MM.1S (cell line): ENCODE measurements around the gene PGBD1.

ENCODE experiments used
- DNase-seq: peaks from one replicate; pipeline ENCODE4 v3.0.0-alpha.2; 2015
- H2AFZ ChIP-seq: fragments of 300-600 bp; sonication (generic); 2 replicates; pipeline ENCODE4 v1.6.0; 2016; ENCODE audit warnings: antibody characterized with exemption, low read length
- H3F3A ChIP-seq: fragments of 300-600 bp; sonication (generic); 2 replicates; pipeline ENCODE4 v1.6.1; 2016; ENCODE audit warnings: mild to moderate bottlenecking, antibody characterized with exemption, low read length, moderate library complexity, mixed read lengths; ENCODE audit not compliant: insufficient read depth
- H3K27ac ChIP-seq: fragments of 300-600 bp; sonication (generic); 2 replicates; pipeline ENCODE4 v1.5.1; 2016; ENCODE audit warnings: mild to moderate bottlenecking, low read length
- H3K27me3 ChIP-seq: fragments of 300-600 bp; sonication (generic); replicated peaks from 2 replicates; pipeline ENCODE4 v1.6.0; 2016; ENCODE audit warnings: low read length; ENCODE audit not compliant: insufficient read depth
- H3K36me3 ChIP-seq: fragments of 300-600 bp; sonication (generic); replicated peaks from 2 replicates; pipeline ENCODE4 v1.6.1; 2016; ENCODE audit warnings: mild to moderate bottlenecking, low read length, mixed read lengths; ENCODE audit not compliant: insufficient read depth
- H3K4me1 ChIP-seq: fragments of 300-600 bp; sonication (generic); 2 replicates; pipeline ENCODE4 v1.6.1; 2016; ENCODE audit warnings: low read length, mixed read lengths
- H3K4me2 ChIP-seq: fragments of 300-600 bp; sonication (generic); 2 replicates; pipeline ENCODE4 v1.6.0; 2016; ENCODE audit warnings: low read depth, low read length
- H3K4me3 ChIP-seq: fragments of 300-600 bp; sonication (generic); 2 replicates; pipeline ENCODE4 v1.5.1; 2016; ENCODE audit warnings: low read length, mixed read lengths
- H3K79me2 ChIP-seq: fragments of 300-600 bp; sonication (generic); 2 replicates; pipeline ENCODE4 v1.6.1; 2016; ENCODE audit warnings: mixed run types, low read length, mixed read lengths
- H3K9ac ChIP-seq: fragments of 300-600 bp; sonication (generic); 2 replicates; pipeline ENCODE4 v1.6.1; 2016; ENCODE audit warnings: low read length, mixed read lengths
- H3K9me2 ChIP-seq: fragments of 300-600 bp; sonication (generic); replicated peaks from 2 replicates; pipeline ENCODE4 v1.6.1; 2016; ENCODE audit warnings: mild to moderate bottlenecking, low read length, mixed read lengths; ENCODE audit not compliant: insufficient read depth
- H3K9me3 ChIP-seq: fragments of 300-600 bp; sonication (generic); replicated peaks from 2 replicates; pipeline ENCODE4 v1.6.1; 2016; ENCODE audit warnings: mild to moderate bottlenecking, low read length, mixed read lengths; ENCODE audit not compliant: insufficient read depth
- H4K20me1 ChIP-seq: fragments of 300-600 bp; sonication (generic); 2 replicates; pipeline ENCODE4 v1.6.1; 2016; ENCODE audit warnings: mild to moderate bottlenecking, low read length, moderate library complexity, mixed read lengths; ENCODE audit not compliant: insufficient read depth
- EZH2 ChIP-seq: fragments of 300-600 bp; sonication (generic); optimal IDR thresholded peaks from 2 replicates; pipeline ENCODE3; 2017; ENCODE audit warnings: low read depth, mild to moderate bottlenecking, antibody characterized with exemption, low read length, mixed read lengths
- EZH2phosphoT487 ChIP-seq: fragments of 300-600 bp; sonication (generic); IDR thresholded peaks from 2 replicates; pipeline ENCODE4 v1.6.1; 2018; ENCODE audit warnings: antibody characterized with exemption, low read length
- TF ChIP-seq, protein P1 (sequence below): fragments of 300-600 bp; sonication (generic); IDR thresholded peaks from 2 replicates; pipeline ENCODE4 v1.5.1; 2016; ENCODE audit warnings: antibody characterized with exemption, low read length, mixed read lengths

The PGBD1 gene

DNA sequence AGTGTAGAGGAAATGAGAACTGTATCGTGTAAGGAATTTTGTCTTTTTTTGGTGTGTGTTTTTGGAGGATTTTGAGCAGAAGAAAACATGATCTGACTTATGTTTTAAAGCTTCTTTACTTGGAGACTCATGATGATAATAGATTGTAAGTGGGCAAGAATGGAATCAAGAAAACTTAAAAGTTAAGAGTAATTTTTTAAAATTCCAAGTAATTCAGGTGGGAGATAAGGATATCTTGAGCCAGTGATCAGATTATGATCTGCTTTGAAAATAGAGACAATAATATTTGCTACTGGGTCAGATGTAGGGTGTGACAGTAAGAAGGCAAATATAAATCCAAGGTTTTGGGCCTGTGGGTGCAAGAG lies 13.7 kb upstream of the PGBD1 start:
- Histone ChIP-seq H3K9ac (peak overlapping the region; percentile 61; the same call in 1 of the 2 replicates), H3F3A (no peaks in the 10 kb centered on the region), H3K79me2 (no peaks in the 10 kb centered on the region), H3K4me2 (peak overlapping the region; percentile 80), H3K4me1 (0 out of 2 replicates have a peak, but pooled peaks cover 5% of the 10 kb centered on the region), H3K9me2 (no peaks in the 10 kb centered on the region), H2AFZ (peak overlapping the region; percentile 91), H3K36me3 (0 out of 2 replicates have a peak, but pooled peaks cover 4% of the 10 kb centered on the region), H4K20me1 (no peaks in the 10 kb centered on the region), H3K9me3 (no peaks in the 10 kb centered on the region), H3K4me3 (peak overlapping the region; percentile 74), H3K27ac (no peak overlapping the region), H3K27me3 (no peaks in the 10 kb centered on the region)
- TF ChIP-seq, protein P1, sequence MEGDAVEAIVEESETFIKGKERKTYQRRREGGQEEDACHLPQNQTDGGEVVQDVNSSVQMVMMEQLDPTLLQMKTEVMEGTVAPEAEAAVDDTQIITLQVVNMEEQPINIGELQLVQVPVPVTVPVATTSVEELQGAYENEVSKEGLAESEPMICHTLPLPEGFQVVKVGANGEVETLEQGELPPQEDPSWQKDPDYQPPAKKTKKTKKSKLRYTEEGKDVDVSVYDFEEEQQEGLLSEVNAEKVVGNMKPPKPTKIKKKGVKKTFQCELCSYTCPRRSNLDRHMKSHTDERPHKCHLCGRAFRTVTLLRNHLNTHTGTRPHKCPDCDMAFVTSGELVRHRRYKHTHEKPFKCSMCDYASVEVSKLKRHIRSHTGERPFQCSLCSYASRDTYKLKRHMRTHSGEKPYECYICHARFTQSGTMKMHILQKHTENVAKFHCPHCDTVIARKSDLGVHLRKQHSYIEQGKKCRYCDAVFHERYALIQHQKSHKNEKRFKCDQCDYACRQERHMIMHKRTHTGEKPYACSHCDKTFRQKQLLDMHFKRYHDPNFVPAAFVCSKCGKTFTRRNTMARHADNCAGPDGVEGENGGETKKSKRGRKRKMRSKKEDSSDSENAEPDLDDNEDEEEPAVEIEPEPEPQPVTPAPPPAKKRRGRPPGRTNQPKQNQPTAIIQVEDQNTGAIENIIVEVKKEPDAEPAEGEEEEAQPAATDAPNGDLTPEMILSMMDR, result no peak
- TF ChIP-seq EZH2phosphoT487, result no peak
- no peak for TF ChIP-seq EZH2
- no peak for DNase-seq

DNA sequence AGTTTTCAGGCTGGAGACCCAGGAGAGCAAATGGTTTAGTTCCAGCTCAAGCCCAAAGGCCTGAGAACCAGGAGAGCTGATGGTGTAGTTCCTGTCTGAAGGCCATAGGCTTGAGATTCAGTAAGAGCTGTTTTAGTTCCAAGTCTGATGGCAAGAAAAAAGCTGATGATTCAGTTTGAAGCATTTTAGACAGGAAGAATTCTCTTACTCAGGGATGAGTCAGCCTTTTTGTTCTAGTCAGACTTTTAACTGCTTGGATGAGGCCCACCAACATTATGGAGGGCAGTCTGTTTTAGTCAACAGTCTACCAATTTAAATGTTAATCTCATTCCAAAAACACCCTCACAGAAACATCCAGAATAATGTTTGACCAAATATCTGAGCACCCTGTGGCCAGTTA lies 11.9 kb upstream of the PGBD1 start:
- no peak for DNase-seq
- Histone ChIP-seq H3K27ac (no peak overlapping the region), H3K79me2 (no peaks in the 10 kb centered on the region), H3K36me3 (0 out of 2 replicates have a peak, but pooled peaks cover 4% of the 10 kb centered on the region), H3F3A (no peaks in the 10 kb centered on the region), H3K4me1 (0 out of 2 replicates have a peak, but pooled peaks cover 5% of the 10 kb centered on the region), H3K27me3 (no peaks in the 10 kb centered on the region), H3K9me3 (no peaks in the 10 kb centered on the region), H3K4me3 (no peak overlapping the region), H3K9ac (no peak overlapping the region), H3K9me2 (no peaks in the 10 kb centered on the region), H4K20me1 (no peaks in the 10 kb centered on the region), H3K4me2 (no peak overlapping the region), H2AFZ (no peak overlapping the region)
- TF ChIP-seq EZH2, result no peak
- no peak for TF ChIP-seq EZH2phosphoT487
- TF ChIP-seq, protein P1, result no peak

DNA sequence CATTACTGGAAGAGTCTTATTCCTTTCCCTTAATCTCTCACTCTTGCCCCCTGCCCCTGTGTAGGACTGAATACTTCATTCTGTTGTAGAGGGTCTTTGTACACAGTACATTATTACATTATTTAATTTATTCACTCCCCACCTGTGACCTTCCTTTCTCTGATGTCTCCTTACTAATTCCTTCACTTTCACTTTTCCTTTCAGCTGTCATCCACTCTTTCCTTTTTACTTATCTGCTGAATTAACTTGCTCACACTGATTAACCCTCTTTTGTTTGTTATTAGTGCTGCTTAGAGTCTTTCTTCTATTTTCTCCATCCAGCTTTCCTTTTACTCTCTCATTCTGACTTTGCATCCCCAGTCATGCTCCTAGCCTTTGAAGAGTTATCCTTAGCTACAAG lies 6.5 kb upstream of the PGBD1 start:
- 0 out of 2 replicates have a peak, but pooled peaks cover 4% of the 10 kb centered on the region for H3K36me3 ChIP-seq
- no peaks in the 10 kb centered on the region for H3K27me3 ChIP-seq
- H3K79me2 ChIP-seq, result no peaks in the 10 kb centered on the region
- H3F3A ChIP-seq, result no peaks in the 10 kb centered on the region
- no peaks in the 10 kb centered on the region for H3K9me3 ChIP-seq
- H3K9ac ChIP-seq, result no peak overlapping the region
- no peaks in the 10 kb centered on the region for H3K4me1 ChIP-seq
- H3K9me2 ChIP-seq, result no peaks in the 10 kb centered on the region
- no peak overlapping the region for H3K4me3 ChIP-seq
- H3K4me2 ChIP-seq, result no peak overlapping the region
- TF ChIP-seq, protein P1, result no peak
- TF ChIP-seq EZH2 (no peak), EZH2phosphoT487 (no peak)
- H3K27ac ChIP-seq, result no peak overlapping the region
- DNase-seq, result no peak
- no peak overlapping the region for H2AFZ ChIP-seq
- H4K20me1 ChIP-seq, result no peaks in the 10 kb centered on the region
